OCI-LY7 (cell line): ENCODE results near the gene BMPR1B. TPM values are rescaled to one million over a fixed set of nuclear protein-coding genes. Genes with fewer than 3 reads are reported as not detected.
A peak's percentile ranks its signal among the peaks of the same experiment; 100 is the strongest.

Experiments
- BruUV-seq: library from RNA; stranded (reverse); fragments of 400-500 nt; replicated peaks from 2 replicates; lab custom pipeline; 2021; lab: Mats Ljungman, UMichigan
- CTCF ChIA-PET: fragments of 300-600 bp; sonication (Branson Sonifier 250); formaldehyde crosslinking; loops from one replicate; lab custom pipeline; 2022; ENCODE audit warnings: antibody characterized with exemption; ENCODE audit not compliant: unreplicated experiment; lab: Charles Lee
- POLR2A ChIA-PET: fragments of 300-600 bp; sonication (Branson Sonifier 250); formaldehyde crosslinking; loops from one replicate; lab custom pipeline; 2022; ENCODE audit warnings: antibody characterized with exemption; lab: Charles Lee
- DNase-seq: peaks from one replicate; pipeline ENCODE4 v3.0.0-alpha.2; 2015; ENCODE audit warnings: low spot score
- H2AFZ ChIP-seq: fragments of 200-600 bp; sonication (generic), shearing (Covaris generic); 2 replicates; pipeline ENCODE4 v1.6.1; 2014; ENCODE audit warnings: mild to moderate bottlenecking, antibody characterized with exemption, low read length, moderate library complexity
- H3K27ac ChIP-seq: fragments of 200-600 bp; sonication (generic); 2 replicates; pipeline ENCODE4 v1.5.1; 2014; ENCODE audit warnings: mixed run types, low read depth, mild to moderate bottlenecking, moderate library complexity, low read length, inconsistent platforms; ENCODE audit not compliant: poor library complexity, severe bottlenecking
- H3K36me3 ChIP-seq: fragments of 200-600 bp; sonication (generic); 2 replicates; pipeline ENCODE4 v1.6.1; 2014; ENCODE audit warnings: mild to moderate bottlenecking, antibody characterized with exemption, low read length, moderate library complexity, mixed read lengths; ENCODE audit not compliant: insufficient read depth
- H3K4me1 ChIP-seq: fragments of 200-600 bp; sonication (generic); 2 replicates; pipeline ENCODE4 v1.5.1; 2014; ENCODE audit warnings: mild to moderate bottlenecking, low read length; ENCODE audit not compliant: insufficient read depth, poor library complexity, severe bottlenecking
- H3K4me2 ChIP-seq: fragments of 200-600 bp; sonication (generic); 2 replicates; pipeline ENCODE4 v1.6.1; 2014; ENCODE audit warnings: mild to moderate bottlenecking, low read length
- H3K4me3 ChIP-seq: fragments of 200-600 bp; sonication (generic); 2 replicates; pipeline ENCODE4 v1.5.1; 2014; ENCODE audit warnings: mild to moderate bottlenecking, low read depth, low read length; ENCODE audit not compliant: poor library complexity, severe bottlenecking
- H3K79me2 ChIP-seq: fragments of 200-600 bp; sonication (generic); 2 replicates; pipeline ENCODE4 v1.6.1; 2016; ENCODE audit warnings: low read depth, mild to moderate bottlenecking, low read length, moderate library complexity, mixed read lengths; ENCODE audit not compliant: insufficient read depth
- H3K9me2 ChIP-seq: fragments of 200-600 bp; sonication (generic); 2 replicates; pipeline ENCODE4 v1.6.1; 2016; ENCODE audit warnings: mild to moderate bottlenecking, low read length, mixed read lengths; ENCODE audit not compliant: insufficient read depth
- H3K9me3 ChIP-seq: fragments of 200-600 bp; sonication (generic); 2 replicates; pipeline ENCODE4 v1.6.1; 2014; ENCODE audit warnings: mild to moderate bottlenecking, mixed run types, low read length, mixed read lengths
- H4K20me1 ChIP-seq: fragments of 200-600 bp; sonication (generic); 2 replicates; pipeline ENCODE4 v1.6.1; 2014; ENCODE audit warnings: mild to moderate bottlenecking, antibody characterized with exemption, low read length, moderate library complexity, mixed read lengths; ENCODE audit not compliant: insufficient read depth
- EZH2phosphoT487 ChIP-seq: fragments of 200-600 bp; sonication (generic); IDR thresholded peaks from 2 replicates; pipeline ENCODE4 v1.6.1; 2018; ENCODE audit warnings: low read depth, borderline replicate concordance, mild to moderate bottlenecking, mixed run types, antibody characterized with exemption, low read length, moderate library complexity, mixed read lengths
- intact Hi-C: fragments of 100-400 bp; cut with micrococcal nuclease; formaldehyde crosslinking; loops from one replicate; pipeline ENCODE4 v1.10.0; 2022; ENCODE audit not compliant: unreplicated experiment
- total RNA-seq, 2 experiments: library from RNA; depleted of rRNA in 1 of 2; stranded (reverse); fragments of >200 nt in 1 of 2; shearing (Covaris generic) in 1 of 2; gene quantifications; 2 replicates each; pipeline ENCODE4 v1.2.3, GENCODE V29; 2014 to 2022
- TF ChIP-seq, protein P1 (sequence below): fragments of 200-600 bp; sonication (generic); conservative IDR thresholded peaks from 2 replicates; pipeline ENCODE4 v1.5.1; 2014; ENCODE audit warnings: mild to moderate bottlenecking, antibody characterized with exemption, low read length, moderate library complexity, mixed read lengths

BMPR1B gene
- total RNA-seq, 2 experiments from 2014 or later, result not detected

GRCh38 chr4:95120456-95120855, 362.7 kb downstream of the BMPR1B start:
- no peak overlapping the region for H3K4me3 ChIP-seq
- TF ChIP-seq, protein P1, sequence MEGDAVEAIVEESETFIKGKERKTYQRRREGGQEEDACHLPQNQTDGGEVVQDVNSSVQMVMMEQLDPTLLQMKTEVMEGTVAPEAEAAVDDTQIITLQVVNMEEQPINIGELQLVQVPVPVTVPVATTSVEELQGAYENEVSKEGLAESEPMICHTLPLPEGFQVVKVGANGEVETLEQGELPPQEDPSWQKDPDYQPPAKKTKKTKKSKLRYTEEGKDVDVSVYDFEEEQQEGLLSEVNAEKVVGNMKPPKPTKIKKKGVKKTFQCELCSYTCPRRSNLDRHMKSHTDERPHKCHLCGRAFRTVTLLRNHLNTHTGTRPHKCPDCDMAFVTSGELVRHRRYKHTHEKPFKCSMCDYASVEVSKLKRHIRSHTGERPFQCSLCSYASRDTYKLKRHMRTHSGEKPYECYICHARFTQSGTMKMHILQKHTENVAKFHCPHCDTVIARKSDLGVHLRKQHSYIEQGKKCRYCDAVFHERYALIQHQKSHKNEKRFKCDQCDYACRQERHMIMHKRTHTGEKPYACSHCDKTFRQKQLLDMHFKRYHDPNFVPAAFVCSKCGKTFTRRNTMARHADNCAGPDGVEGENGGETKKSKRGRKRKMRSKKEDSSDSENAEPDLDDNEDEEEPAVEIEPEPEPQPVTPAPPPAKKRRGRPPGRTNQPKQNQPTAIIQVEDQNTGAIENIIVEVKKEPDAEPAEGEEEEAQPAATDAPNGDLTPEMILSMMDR, result no peak
- no peak for TF ChIP-seq EZH2phosphoT487
- H2AFZ ChIP-seq, result no peak overlapping the region
- intact Hi-C loops, result no loop called here
- ChIA-PET CTCF (no interaction called here), POLR2A (interaction anchor here (0.6 kb wide), 1 partner anchor 26 kb away, joined by 3 read pairs; no protein-coding TSS in a partner anchor)
- H3K27ac ChIP-seq, result no peak overlapping the region
- BruUV-seq, result no TSS peak
- H3K36me3 ChIP-seq, result no peaks in the 10 kb centered on the region
- H3K4me2 ChIP-seq, result no peak overlapping the region
- no peaks in the 10 kb centered on the region for H4K20me1 ChIP-seq
- H3K79me2 ChIP-seq, result no peaks in the 10 kb centered on the region
- H3K9me3 ChIP-seq, result no peaks in the 10 kb centered on the region
- no peaks in the 10 kb centered on the region for H3K4me1 ChIP-seq
- H3K9me2 ChIP-seq, result no peaks in the 10 kb centered on the region
- DNase-seq, result no peak

- H3K9me3 ChIP-seq, result no peaks in the 10 kb centered on the region
- H3K27ac ChIP-seq, result no peak overlapping the region
- TF ChIP-seq EZH2phosphoT487, result no peak
- TF ChIP-seq, protein P1, result no peak
- no peak overlapping the region for H3K4me3 ChIP-seq
- DNase-seq, result no peak
- H2AFZ ChIP-seq, result no peak overlapping the region
- POLR2A ChIA-PET, result no interaction called here
- no peaks in the 10 kb centered on the region for H4K20me1 ChIP-seq
- H3K4me2 ChIP-seq, result no peak overlapping the region
- no peaks in the 10 kb centered on the region for H3K9me2 ChIP-seq
- no TSS peak for BruUV-seq
- no peaks in the 10 kb centered on the region for H3K79me2 ChIP-seq
- no peaks in the 10 kb centered on the region for H3K36me3 ChIP-seq
- CTCF ChIA-PET, result no interaction called here
- no peaks in the 10 kb centered on the region for H3K4me1 ChIP-seq
- intact Hi-C loops, result no loop called here
Observed at GRCh38 chr4:95122001-95122400, 364.2 kb downstream of the BMPR1B start.

DNA sequence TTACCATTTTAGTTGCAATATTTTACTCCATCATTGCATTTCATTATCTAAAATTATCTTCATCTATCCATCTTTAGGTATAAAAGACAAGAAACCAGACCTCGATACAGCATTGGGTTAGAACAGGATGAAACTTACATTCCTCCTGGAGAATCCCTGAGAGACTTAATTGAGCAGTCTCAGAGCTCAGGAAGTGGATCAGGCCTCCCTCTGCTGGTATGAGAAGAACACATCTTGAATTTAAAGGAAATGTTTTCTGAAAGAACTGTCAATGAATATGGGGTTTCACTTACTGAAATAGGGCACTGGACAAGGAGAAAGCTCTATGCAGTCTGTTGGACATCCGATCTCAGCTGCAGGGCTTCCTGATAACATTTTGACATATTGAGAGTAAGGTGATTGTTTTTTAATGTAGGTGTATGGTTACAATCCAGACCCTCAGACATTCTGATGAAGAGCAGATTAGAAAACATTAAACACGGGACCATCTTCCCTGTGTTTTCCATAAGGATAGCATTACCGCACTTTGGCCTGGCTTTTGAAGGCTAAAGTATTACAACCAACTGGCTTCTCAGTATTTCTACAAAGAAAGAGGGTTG, 367.2 kb downstream of the BMPR1B start:
- BruUV-seq, result no TSS peak
- H3K27ac ChIP-seq, result no peak overlapping the region
- intact Hi-C loops, result no loop called here
- CTCF ChIA-PET, result no interaction called here
- H3K79me2 ChIP-seq, result no peaks in the 10 kb centered on the region
- TF ChIP-seq, protein P1, result peak; percentile 67
- TF ChIP-seq EZH2phosphoT487, result no peak
- H3K36me3 ChIP-seq, result no peaks in the 10 kb centered on the region
- H3K9me3 ChIP-seq, result no peaks in the 10 kb centered on the region
- POLR2A ChIA-PET, result no interaction called here
- H4K20me1 ChIP-seq, result no peaks in the 10 kb centered on the region
- DNase-seq, result peak; percentile 25
- no peak overlapping the region for H2AFZ ChIP-seq
- no peaks in the 10 kb centered on the region for H3K9me2 ChIP-seq
- no peak overlapping the region for H3K4me3 ChIP-seq
- no peaks in the 10 kb centered on the region for H3K4me1 ChIP-seq
- no peak overlapping the region for H3K4me2 ChIP-seq
